Hippocampal formation (tissue), 2 donors: ENCODE measurements around the gene CD3E.
A peak's percentile ranks its signal among the peaks of the same experiment; 100 is the strongest.

Experiments used
- DNase-seq, 2 donors: peaks; one replicate each; lab custom pipeline; 2025; lab: John Stamatoyannopoulos, UW

Gene CD3E

DNA sequence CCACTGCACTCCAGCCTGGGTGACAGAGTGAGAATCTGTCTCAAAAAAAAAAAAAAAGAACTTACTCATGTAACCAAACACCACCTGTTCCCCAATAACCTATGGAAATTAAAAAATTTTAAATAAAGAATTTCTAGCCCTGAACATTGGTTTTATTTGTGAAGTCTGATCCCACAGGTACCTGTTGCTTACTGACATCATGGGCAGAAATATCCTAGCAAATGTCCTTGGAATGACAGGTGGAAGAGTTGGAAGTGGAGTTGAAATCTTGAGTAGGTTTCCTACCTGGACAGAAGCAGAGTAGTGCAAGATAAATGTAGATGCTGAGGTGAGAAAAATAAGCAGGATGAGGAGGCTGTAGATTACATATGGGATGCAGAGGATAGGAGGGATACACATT lies 20.8 kb downstream of the CD3E start:
- no peak for DNase-seq

DNA sequence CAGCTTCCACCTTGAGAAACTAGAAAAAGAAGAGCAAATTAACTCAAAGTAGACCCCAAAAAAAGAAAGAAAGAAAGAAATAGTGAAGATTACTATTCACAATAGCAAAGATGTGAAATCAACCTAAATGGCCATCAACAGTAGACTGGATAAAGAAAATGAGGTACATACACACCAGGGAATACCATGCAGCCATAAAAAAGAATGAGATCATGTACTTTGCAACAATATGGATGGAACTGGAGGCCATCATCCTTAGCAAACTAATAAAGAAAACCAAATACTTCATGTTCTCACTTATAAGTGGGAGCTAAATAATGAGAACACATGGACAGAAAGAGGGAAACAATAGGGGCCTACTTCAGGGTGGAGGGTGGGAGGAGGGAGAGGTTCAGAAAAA lies 24.2 kb downstream of the CD3E start:
- DNase-seq: no peak

- no peak for DNase-seq
Observed at GRCh38 chr11:118334745-118335144, 30.2 kb downstream of the CD3E start.

DNA sequence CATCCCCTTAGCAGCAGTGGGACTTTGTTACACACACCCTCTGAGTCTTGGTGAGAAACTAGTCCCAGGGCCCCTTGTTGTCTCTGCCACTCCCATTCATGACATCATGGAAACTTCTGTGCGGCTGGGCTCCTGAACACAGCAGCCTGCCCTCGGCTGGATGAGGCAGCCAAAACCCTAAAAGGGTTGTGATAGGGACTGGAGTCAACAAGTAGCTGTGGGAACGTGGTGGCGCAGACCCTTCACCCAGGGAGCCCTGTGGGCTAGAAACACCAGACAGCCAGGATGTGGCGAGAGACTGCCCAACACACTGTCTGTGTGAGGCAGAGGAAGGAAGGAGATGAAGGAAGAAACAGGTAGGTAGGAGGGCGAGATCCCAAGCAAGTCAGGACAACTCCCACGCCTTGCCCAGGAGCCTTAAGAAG lies 34.1 kb downstream of the CD3E start:
- no peak for DNase-seq

DNA sequence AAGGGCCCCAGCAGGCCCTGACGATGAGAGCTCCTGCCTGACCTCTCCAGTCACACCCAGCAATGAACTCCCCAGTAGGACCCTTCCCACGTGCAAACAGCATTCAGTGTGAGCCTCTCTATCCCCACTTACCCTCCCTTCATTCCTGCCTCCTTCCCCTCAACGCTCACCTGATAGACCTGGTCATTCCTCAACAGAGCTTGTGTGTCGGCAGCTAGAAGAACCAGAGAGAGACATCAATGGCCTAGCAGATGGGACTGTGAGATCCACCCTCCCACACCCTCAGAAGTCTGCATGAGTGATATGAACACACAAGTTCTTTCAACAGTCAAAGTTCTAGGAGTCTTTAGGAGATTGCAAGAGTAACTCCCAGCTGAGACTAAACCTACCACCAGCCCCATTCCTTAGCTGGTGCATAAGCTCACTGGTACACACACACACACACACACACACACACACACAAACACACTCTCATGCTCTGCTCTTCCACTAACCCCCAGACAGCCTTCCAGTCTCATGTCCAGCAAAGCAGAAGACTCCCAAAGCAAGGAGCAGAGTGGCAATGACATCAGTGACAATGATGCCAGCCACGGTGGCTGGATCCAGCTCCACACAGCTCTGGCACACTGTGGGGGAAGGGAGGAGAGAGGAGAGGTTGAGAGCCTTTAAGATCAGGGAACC lies 34.9 kb downstream of the CD3E start:
- DNase-seq: no peak

DNA sequence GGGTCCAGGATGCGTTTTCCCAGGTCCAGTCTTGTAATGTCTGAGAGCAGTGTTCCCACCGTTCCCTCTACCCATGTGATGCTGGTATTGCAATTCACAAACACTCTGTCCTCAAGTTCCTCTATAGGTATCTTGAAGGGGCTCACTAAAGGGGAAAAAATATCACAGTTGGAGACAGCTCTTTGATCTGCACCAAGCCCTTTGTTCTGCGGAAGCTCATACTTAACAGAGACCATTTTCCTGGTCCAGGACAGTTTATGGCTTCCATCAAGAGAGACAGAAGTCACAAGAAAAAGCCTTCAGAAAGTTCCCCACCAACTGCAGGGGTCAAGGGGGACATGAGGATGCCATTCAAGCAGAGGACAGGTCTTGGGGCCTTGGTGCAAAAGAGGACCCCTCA lies 35.9 kb downstream of the CD3E start:
- DNase-seq: no peak

GRCh38 chr11:118341261-118341660 lies 36.7 kb downstream of the CD3E start:
- DNase-seq: no peak

- DNase-seq: no peak
Observed at GRCh38 chr11:118341815-118342489, 37.4 kb downstream of the CD3E start.

DNA sequence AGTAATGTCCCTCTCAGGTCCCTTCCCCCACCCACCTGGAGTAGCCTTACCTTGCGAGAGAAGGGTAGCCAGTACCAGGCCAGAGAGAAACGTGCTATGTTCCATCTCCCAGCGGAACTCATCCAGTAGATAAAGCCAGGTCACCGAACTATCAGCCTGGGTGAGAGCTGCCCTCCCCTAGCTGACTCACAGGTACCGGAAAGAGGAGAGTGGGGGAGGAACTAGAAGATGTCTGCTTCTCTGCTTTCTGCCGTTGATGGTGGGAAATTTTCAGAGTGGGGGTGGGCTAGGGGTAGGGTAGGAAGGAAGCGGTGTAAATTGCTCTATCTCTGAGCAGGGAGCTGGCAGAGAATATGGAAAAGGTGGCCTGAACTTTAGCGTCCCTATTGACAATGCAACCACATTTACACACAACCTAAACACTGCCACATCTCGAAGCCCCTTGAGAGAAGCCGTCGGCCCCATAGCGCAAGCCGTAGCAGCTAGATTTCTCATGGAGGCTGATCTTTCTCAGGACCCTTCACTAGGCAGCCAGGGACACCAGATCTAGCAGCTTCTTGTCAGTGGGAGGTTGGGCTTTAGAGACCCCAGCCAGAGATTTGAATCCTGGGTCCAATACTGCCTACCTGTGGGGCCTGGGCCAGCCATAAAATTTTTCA lies 38.1 kb downstream of the CD3E start, which contains the start of gene CD3D:
Gene CD3D (minus strand): TSS at position 203 of the 659 bp plus-strand sequence. CDS start 98 bp downstream, at position 105.
- no peak for DNase-seq

GRCh38 chr11:118343248-118343647 lies 38.7 kb downstream of the CD3E start:
- DNase-seq: no peak

GRCh38 chr11:118343981-118344515 lies 39.5 kb downstream of the CD3E start, which contains the start of gene CD3G:
Gene CD3G (plus strand): TSS chr11:118344344. CDS start chr11:118344424, 80 bp downstream.
- DNase-seq: no peak

- no peak for DNase-seq
Observed at GRCh38 chr11:118349475-118349874, 44.9 kb downstream of the CD3E start.

GRCh38 chr11:118353084-118353710 lies 48.7 kb downstream of the CD3E start:
- DNase-seq: peak in 1 of 2 donors; percentile 20

DNA sequence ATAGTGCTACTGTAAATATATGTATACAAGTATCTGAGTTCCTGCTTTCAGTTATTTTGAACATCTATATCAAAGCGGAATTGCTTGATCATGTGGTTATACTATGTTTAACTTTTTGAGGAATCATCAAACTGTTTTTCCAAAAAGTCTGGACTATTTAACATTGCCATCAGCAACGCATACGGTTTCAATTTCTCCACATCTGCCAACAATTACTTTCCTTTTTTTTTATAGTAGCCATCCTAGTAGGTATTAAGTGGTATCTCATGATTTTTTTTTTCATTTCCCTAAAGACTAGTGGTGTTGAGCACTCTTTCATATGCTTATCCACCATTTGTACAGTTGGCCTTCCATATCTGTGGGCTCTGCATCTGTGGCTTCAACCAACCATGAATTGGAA lies 53.5 kb downstream of the CD3E start:
- DNase-seq: no peak

DNA sequence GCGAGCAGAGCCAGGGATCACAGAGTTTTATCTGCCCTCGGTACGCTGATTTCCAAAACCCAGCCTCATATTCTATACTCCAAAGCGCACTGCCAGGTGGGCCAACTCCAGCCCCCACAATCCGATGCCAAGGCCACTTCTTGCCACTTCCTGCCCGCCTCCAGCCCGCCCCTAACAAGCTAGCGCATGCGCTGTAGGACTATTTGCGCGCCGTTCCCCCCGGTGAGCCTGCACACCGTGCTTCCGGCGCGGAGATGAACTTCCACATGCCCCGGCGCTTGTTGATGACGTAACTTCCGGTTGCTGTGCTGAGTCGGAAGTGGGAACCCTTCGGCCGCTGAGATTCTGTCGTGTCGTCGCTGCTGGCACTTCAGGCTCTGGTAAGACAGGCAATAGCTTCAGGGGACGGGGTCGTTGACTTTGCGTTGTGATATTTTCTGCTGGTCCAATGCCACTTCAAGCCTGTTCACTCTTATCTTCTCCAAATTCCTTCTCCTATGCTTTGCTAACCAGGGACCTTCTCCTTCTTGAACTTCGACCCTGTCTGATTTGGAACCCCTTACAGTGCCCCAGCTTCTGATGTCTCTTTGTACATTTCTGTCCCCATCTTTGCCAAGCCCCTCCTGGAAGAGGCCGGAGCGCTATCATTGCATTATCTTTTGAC lies 54.9 kb downstream of the CD3E start, which contains the start of gene UBE4A:
Gene UBE4A (plus strand): TSS at position 306 of the 664 bp plus-strand sequence. CDS start 5,481 bp downstream, outside the sequence.
- peak; percentile 83 to 92 for DNase-seq

DNA sequence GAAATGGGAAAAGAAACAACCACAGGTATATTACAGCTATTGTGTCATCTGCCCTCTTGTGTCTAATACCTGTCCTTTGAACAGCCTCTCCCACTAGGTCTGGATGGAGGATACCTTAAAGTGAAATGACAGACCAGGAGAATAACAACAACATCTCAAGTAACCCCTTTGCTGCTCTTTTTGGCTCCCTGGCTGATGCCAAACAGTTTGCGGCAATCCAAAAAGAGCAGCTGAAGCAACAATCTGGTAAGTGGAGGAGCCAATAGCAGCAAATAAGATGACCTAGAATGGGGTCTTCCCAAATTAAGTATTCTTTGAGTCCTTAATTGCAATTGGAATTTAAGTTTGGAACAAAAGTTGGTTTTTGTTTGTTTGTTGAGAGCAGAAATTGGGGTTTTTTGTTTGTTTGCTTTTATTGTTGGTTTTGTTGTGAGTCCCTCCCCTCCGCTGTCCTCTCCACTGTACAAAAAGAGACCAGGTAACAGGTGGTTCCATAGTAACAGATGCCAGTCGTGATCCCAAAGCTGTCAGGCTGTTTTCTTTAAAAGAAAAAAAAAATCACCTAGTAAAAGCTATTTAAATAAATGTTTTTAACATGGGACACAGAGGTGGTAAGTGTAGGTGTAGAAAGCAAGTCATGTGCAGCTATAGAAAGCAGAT lies 60.6 kb downstream of the CD3E start:
- no peak for DNase-seq
